ENCODE data around the gene SP2.

DNA sequence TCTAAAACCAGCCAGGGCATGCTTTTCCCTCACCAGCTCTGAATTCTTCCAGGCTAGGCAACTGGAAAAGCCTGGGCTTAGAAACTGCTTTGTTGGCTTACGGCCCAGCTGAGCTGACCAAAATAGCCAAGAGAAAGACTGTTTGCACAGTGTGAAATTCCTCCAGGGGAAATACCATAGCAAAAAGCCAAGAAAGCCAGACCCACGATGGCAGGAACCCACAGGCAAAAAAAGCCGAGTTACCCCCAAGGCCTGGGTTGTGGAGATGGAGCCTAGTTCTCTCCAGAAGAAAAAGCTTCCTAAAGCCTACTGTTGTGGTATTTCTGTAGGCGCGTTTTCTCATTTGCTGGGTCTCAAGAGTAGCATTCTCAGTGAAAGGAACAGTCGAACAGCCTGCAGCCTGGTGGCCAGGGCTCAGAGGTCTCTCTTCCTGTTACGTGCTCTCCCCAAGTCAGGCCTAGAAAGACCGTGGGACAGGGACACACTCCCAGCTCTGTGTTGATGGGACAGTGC is 9.2 kb downstream of the SP2 start:
- TF ChIP-seq EZH2 (conservative IDR thresholded peaks at IDR 0.05; ENCODE audit: low read depth, low read length) (no peak), POLR2AphosphoS5 (IDR thresholded peaks at IDR 0.05; ENCODE audit: low read depth, low read length) (no peak), TBL1XR1 (IDR thresholded peaks at IDR 0.05; ENCODE audit: borderline replicate concordance, low read length, partially characterized antibody) (no peak), XRCC5 (optimal IDR thresholded peaks at IDR 0.05; ENCODE audit: low read length) (no peak), CREM (IDR thresholded peaks at IDR 0.05) (no peak), CREM (CRISPR knock-in tag; IDR thresholded peaks at IDR 0.05) (no peak)
- TF ChIP-seq, protein P1, sequence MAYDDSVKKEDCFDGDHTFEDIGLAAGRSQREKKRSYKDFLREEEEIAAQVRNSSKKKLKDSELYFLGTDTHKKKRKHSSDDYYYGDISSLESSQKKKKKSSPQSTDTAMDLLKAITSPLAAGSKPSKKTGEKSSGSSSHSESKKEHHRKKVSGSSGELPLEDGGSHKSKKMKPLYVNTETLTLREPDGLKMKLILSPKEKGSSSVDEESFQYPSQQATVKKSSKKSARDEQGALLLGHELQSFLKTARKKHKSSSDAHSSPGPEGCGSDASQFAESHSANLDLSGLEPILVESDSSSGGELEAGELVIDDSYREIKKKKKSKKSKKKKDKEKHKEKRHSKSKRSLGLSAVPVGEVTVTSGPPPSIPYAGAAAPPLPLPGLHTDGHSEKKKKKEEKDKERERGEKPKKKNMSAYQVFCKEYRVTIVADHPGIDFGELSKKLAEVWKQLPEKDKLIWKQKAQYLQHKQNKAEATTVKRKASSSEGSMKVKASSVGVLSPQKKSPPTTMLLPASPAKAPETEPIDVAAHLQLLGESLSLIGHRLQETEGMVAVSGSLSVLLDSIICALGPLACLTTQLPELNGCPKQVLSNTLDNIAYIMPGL (CRISPR knock-in tag; IDR thresholded peaks at IDR 0.05; ENCODE audit: borderline replicate concordance in 1 of 2, low read depth in 1 of 2): no peak

All from HepG2 (cell line).